ENCODE results near the gene ANK2. TPM values are rescaled to one million over a fixed set of nuclear protein-coding genes. Genes with fewer than 3 reads are reported as not detected.

The ANK2 gene
- total RNA-seq, 2 donors from 2014 or later, result 3.5 to 26.0 TPM

- no peak overlapping the region for H3K4me3 ChIP-seq
- intact Hi-C loops (cut with DNase I), result no loop called here
- no peak for TF ChIP-seq POLR2A (IDR thresholded peaks at IDR 0.05)
- TF ChIP-seq CTCF (IDR thresholded peaks at IDR 0.05), result no peak
- no peak for TF ChIP-seq POLR2AphosphoS5 (IDR thresholded peaks at IDR 0.05)
- WGBS, result 91% methylated on average over 1 of the region's 1 CpG
- H3K4me1 ChIP-seq (replicated peaks), result no peaks in the 10 kb centered on the region
- DNase-seq (ENCODE audit: low spot score), result no peak
- no peaks in the 10 kb centered on the region for H3K9me3 ChIP-seq
- H3K27me3 ChIP-seq (replicated peaks; ENCODE audit: insufficient read depth), result no peaks in the 10 kb centered on the region
- H3K36me3 ChIP-seq, result no peaks in the 10 kb centered on the region
- no peak overlapping the region for H3K27ac ChIP-seq
Observed at GRCh38 chr4:113375964-113376666, 326.7 kb downstream of the ANK2 start.

- H3K4me3 ChIP-seq, result no peak overlapping the region
- H3K4me1 ChIP-seq (replicated peaks), result no peaks in the 10 kb centered on the region
- no peak overlapping the region for H3K27ac ChIP-seq
- no peaks in the 10 kb centered on the region for H3K36me3 ChIP-seq
- intact Hi-C loops (cut with DNase I), result no loop called here
- H3K9me3 ChIP-seq, result no peaks in the 10 kb centered on the region
- H3K27me3 ChIP-seq (replicated peaks; ENCODE audit: insufficient read depth), result no peaks in the 10 kb centered on the region
- TF ChIP-seq CTCF (IDR thresholded peaks at IDR 0.05) (no peak), POLR2AphosphoS5 (IDR thresholded peaks at IDR 0.05) (no peak), POLR2A (IDR thresholded peaks at IDR 0.05) (no peak)
- DNase-seq (ENCODE audit: low spot score), result no peak
- WGBS, result 98% methylated on average over 1 of the region's 1 CpG
Observed at GRCh38 chr4:113378836-113379235, 329.4 kb downstream of the ANK2 start.

- no peaks in the 10 kb centered on the region for H3K27me3 ChIP-seq (replicated peaks; ENCODE audit: insufficient read depth)
- H3K4me3 ChIP-seq, result no peak overlapping the region
- no peak overlapping the region for H3K27ac ChIP-seq
- 77% methylated on average over 1 of the region's 1 CpG for WGBS
- no peaks in the 10 kb centered on the region for H3K9me3 ChIP-seq
- no peaks in the 10 kb centered on the region for H3K36me3 ChIP-seq
- intact Hi-C loops (cut with DNase I), result no loop called here
- no peaks in the 10 kb centered on the region for H3K4me1 ChIP-seq (replicated peaks)
- TF ChIP-seq POLR2A (IDR thresholded peaks at IDR 0.05), result no peak
- no peak for TF ChIP-seq CTCF (IDR thresholded peaks at IDR 0.05)
- TF ChIP-seq POLR2AphosphoS5 (IDR thresholded peaks at IDR 0.05), result no peak
- DNase-seq (ENCODE audit: low spot score), result no peak
Observed at GRCh38 chr4:113382704-113383103, 333.3 kb downstream of the ANK2 start.

- H3K27ac ChIP-seq, result no peak overlapping the region
- H3K9me3 ChIP-seq, result no peaks in the 10 kb centered on the region
- intact Hi-C loops (cut with DNase I), result no loop called here
- 49% methylated on average over 5 of the region's 5 CpGs for WGBS
- H3K4me3 ChIP-seq, result no peak overlapping the region
- no peak for DNase-seq (ENCODE audit: low spot score)
- no peaks in the 10 kb centered on the region for H3K27me3 ChIP-seq (replicated peaks; ENCODE audit: insufficient read depth)
- TF ChIP-seq POLR2A (IDR thresholded peaks at IDR 0.05) (no peak), CTCF (IDR thresholded peaks at IDR 0.05) (no peak), POLR2AphosphoS5 (IDR thresholded peaks at IDR 0.05) (no peak)
- H3K4me1 ChIP-seq (replicated peaks), result no peaks in the 10 kb centered on the region
- no peaks in the 10 kb centered on the region for H3K36me3 ChIP-seq
Observed at GRCh38 chr4:113383111-113383785, 333.8 kb downstream of the ANK2 start.

GRCh38 chr4:113384600-113384999, 335.1 kb downstream of the ANK2 start:
- H3K36me3 ChIP-seq, result no peaks in the 10 kb centered on the region
- TF ChIP-seq POLR2A (IDR thresholded peaks at IDR 0.05), result no peak
- TF ChIP-seq POLR2AphosphoS5 (IDR thresholded peaks at IDR 0.05), result no peak
- TF ChIP-seq CTCF (IDR thresholded peaks at IDR 0.05), result no peak
- no peak overlapping the region for H3K4me3 ChIP-seq
- H3K9me3 ChIP-seq, result no peaks in the 10 kb centered on the region
- no peaks in the 10 kb centered on the region for H3K27me3 ChIP-seq (replicated peaks; ENCODE audit: insufficient read depth)
- 27% methylated on average over 5 of the region's 5 CpGs for WGBS
- no peaks in the 10 kb centered on the region for H3K4me1 ChIP-seq (replicated peaks)
- no peak for DNase-seq (ENCODE audit: low spot score)
- no peak overlapping the region for H3K27ac ChIP-seq
- intact Hi-C loops (cut with DNase I), result no loop called here
